Thoracic aorta (tissue), 2 donors: ENCODE measurements around the gene CRTC1. TPM values are rescaled to one million over a fixed set of nuclear protein-coding genes. Genes with fewer than 3 reads are reported as not detected.

Experiments used
- ATAC-seq: fragments of 150-250 bp; one replicate; pipeline ENCODE4 v1.8.0; 2017; ENCODE audit warnings: low read depth; ENCODE audit not compliant: insufficient number of reproducible peaks, low FRiP score
- DNase-seq: peaks from one replicate; pipeline ENCODE4 v3.0.0-alpha.2; 2020; ENCODE audit warnings: low spot score
- H3K27ac ChIP-seq, 2 donors: fragments of 200-600 bp; sonication (generic); 1 replicate in 1 of 2; 2 replicates in 1 of 2; pipeline ENCODE4 v1.5.1; 2016; ENCODE audit warnings: mild to moderate bottlenecking in 2 of 2, moderate library complexity in 2 of 2
- H3K27me3 ChIP-seq: fragments of 200-600 bp; sonication (generic); replicated peaks from 2 replicates; pipeline ENCODE4 v1.6.0; 2016; ENCODE audit warnings: mild to moderate bottlenecking; ENCODE audit not compliant: insufficient read depth
- H3K36me3 ChIP-seq: fragments of 200-600 bp; sonication (generic); one replicate; pipeline ENCODE4 v1.5.1; 2016
- H3K4me1 ChIP-seq, 2 donors: fragments of 200-600 bp; sonication (generic); 1 replicate in 1 of 2; 2 replicates in 1 of 2; pipeline versions ENCODE4 v1.5.1 to v1.6.0; 2016; ENCODE audit warnings: low read depth in 2 of 2, mild to moderate bottlenecking in 1 of 2; ENCODE audit not compliant: control insufficient read depth in 1 of 2
- H3K4me3 ChIP-seq: fragments of 200-600 bp; sonication (generic); 2 replicates; pipeline ENCODE4 v1.5.1; 2016; ENCODE audit warnings: mild to moderate bottlenecking
- H3K9me3 ChIP-seq: fragments of 200-600 bp; sonication (generic); 2 replicates; pipeline ENCODE4 v1.5.1; 2016
- CTCF ChIP-seq: fragments of 200-600 bp; sonication (generic); IDR thresholded peaks from one replicate; pipeline ENCODE4 v1.5.1; 2019; ENCODE audit warnings: antibody characterized with exemption
- total RNA-seq, 2 donors: library from RNA; depleted of rRNA; stranded (reverse); fragments of >200 nt; gene quantifications; one replicate each; pipeline versions ENCODE4 v1.1.0 to v1.2.3, GENCODE V29; 2016

Gene CRTC1
- total RNA-seq, 2 donors from 2014 or later, result 8.7 to 11.2 TPM

- H3K27ac ChIP-seq, result no peak overlapping the region
Observed at GRCh38 chr19:18669883-18670282, 13.6 kb upstream of the CRTC1 start.

GRCh38 chr19:18670312-18670711, 13.2 kb upstream of the CRTC1 start:
- no peaks in the 10 kb centered on the region for H3K27me3 ChIP-seq
- H3K27ac ChIP-seq, result no peak overlapping the region
- no peak for ATAC-seq
- no peaks in the 10 kb centered on the region for H3K9me3 ChIP-seq
- DNase-seq, result no peak
- H3K36me3 ChIP-seq, result peaks cover 28% of the 10 kb centered on the region
- no peak for TF ChIP-seq CTCF
- peaks cover 0 to 39% of the 10 kb centered on the region in 2 donors for H3K4me1 ChIP-seq
- no peak overlapping the region for H3K4me3 ChIP-seq

More at GRCh38 chr19:18669883-18670282, 13.6 kb upstream of the CRTC1 start:
- H3K4me3 ChIP-seq, result no peak overlapping the region
- TF ChIP-seq CTCF, result no peak
- ATAC-seq (no peak), DNase-seq (no peak)
- peaks cover 29% of the 10 kb centered on the region for H3K36me3 ChIP-seq
- no peaks in the 10 kb centered on the region for H3K27me3 ChIP-seq
- H3K9me3 ChIP-seq, result no peaks in the 10 kb centered on the region
- H3K4me1 ChIP-seq, result peaks cover 0 to 42% of the 10 kb centered on the region in 2 donors

- peaks cover 25% of the 10 kb centered on the region for H3K36me3 ChIP-seq
- H3K4me1 ChIP-seq, result peaks cover 0 to 27% of the 10 kb centered on the region in 2 donors
- ATAC-seq, result no peak
- no peaks in the 10 kb centered on the region for H3K27me3 ChIP-seq
- no peak overlapping the region for H3K4me3 ChIP-seq
- no peaks in the 10 kb centered on the region for H3K9me3 ChIP-seq
- DNase-seq, result no peak
- TF ChIP-seq CTCF, result no peak
- peak overlapping the region in 1 of 2 donors; percentile 36 for H3K27ac ChIP-seq
Observed at GRCh38 chr19:18671303-18672043, 12.0 kb upstream of the CRTC1 start.

GRCh38 chr19:18672044-18672451, 11.4 kb upstream of the CRTC1 start:
- no peak for ATAC-seq
- H3K4me3 ChIP-seq, result peak overlapping the region; percentile 25

More at GRCh38 chr19:18672044-18672451, 11.4 kb upstream of the CRTC1 start:
- H3K36me3 ChIP-seq, result peaks cover 25% of the 10 kb centered on the region
- no peak for TF ChIP-seq CTCF
- H3K9me3 ChIP-seq, result no peaks in the 10 kb centered on the region
- no peak for DNase-seq
- H3K27ac ChIP-seq, result peak overlapping the region; percentile 36
- H3K4me1 ChIP-seq, result peaks cover 0 to 22% of the 10 kb centered on the region in 2 donors
- no peaks in the 10 kb centered on the region for H3K27me3 ChIP-seq
